Keratinocyte (primary cell): Measurements from ENCODE around the gene GRK1. TPM values are rescaled to one million over a fixed set of nuclear protein-coding genes. Genes with fewer than 3 reads are reported as not detected.

ENCODE experiments used
- DNase-seq: peaks from one replicate; pipeline ENCODE4 v3.0.0-alpha.2; 2011; ENCODE audit warnings: low read depth, missing footprints, low spot score
- FAIRE-seq: peaks from 2 replicates; lab custom pipeline; 2011; peaks lifted over from hg19 to GRCh38; lab: Jason Lieb, UNC
- H2AFZ ChIP-seq: 2 replicates; pipeline ENCODE4 v1.6.0; 2012; ENCODE audit warnings: low read length, control low read depth, inconsistent platforms; ENCODE audit not compliant: control insufficient read depth
- H3K27ac ChIP-seq: 2 replicates; pipeline ENCODE4 v1.5.1; 2011; ENCODE audit warnings: low read length; ENCODE audit not compliant: control insufficient read depth, insufficient read depth
- H3K27me3 ChIP-seq: 3 replicates; pipeline ENCODE4 v1.6.0; 2011; ENCODE audit warnings: low read length; ENCODE audit not compliant: control insufficient read depth, insufficient read depth; ENCODE audit errors: extremely low read depth
- H3K36me3 ChIP-seq, 2 experiments: 2 replicates in 1 of 2; 3 replicates in 1 of 2; pipeline ENCODE4 v1.5.1; 2011; ENCODE audit warnings: low read length in 2 of 2, mild to moderate bottlenecking in 1 of 2; ENCODE audit not compliant: control insufficient read depth in 2 of 2, insufficient read depth in 2 of 2; ENCODE audit errors: extremely low read depth in 1 of 2
- H3K4me1 ChIP-seq: 3 replicates; pipeline ENCODE4 v1.5.1; 2011; ENCODE audit warnings: low read length; ENCODE audit not compliant: control insufficient read depth, insufficient read depth; ENCODE audit errors: extremely low read depth
- H3K4me2 ChIP-seq: 3 replicates; pipeline ENCODE4 v1.6.0; 2011; ENCODE audit warnings: low read depth, low read length; ENCODE audit not compliant: control insufficient read depth, insufficient read depth; ENCODE audit errors: extremely low read depth
- H3K4me3 ChIP-seq, 3 experiments: fragments of 200-600 bp in 1 of 3; sonication (generic) in 1 of 3; 2 replicates in 2 of 3; 3 replicates in 1 of 3; pipeline ENCODE4 v1.5.1; 2011 to 2016; ENCODE audit warnings: low read length in 3 of 3, mild to moderate bottlenecking in 3 of 3, control low read depth in 2 of 3, inconsistent platforms in 1 of 3, low read depth in 1 of 3, mixed read lengths in 1 of 3, mixed run types in 1 of 3, moderate library complexity in 1 of 3; ENCODE audit not compliant: control insufficient read depth in 2 of 3, insufficient read depth in 2 of 3; ENCODE audit errors: extremely low read depth in 1 of 3
- H3K79me2 ChIP-seq: 2 replicates; pipeline ENCODE4 v1.6.0; 2012; ENCODE audit warnings: low read length; ENCODE audit not compliant: control insufficient read depth, insufficient read depth
- H3K9ac ChIP-seq: 3 replicates; pipeline ENCODE4 v1.6.0; 2011; ENCODE audit warnings: low read length; ENCODE audit not compliant: control insufficient read depth, insufficient read depth; ENCODE audit errors: extremely low read depth
- H3K9me1 ChIP-seq: 3 replicates; pipeline ENCODE4 v1.6.0; 2011; ENCODE audit warnings: low read length; ENCODE audit not compliant: control insufficient read depth, insufficient read depth; ENCODE audit errors: extremely low read depth
- H3K9me3 ChIP-seq: 2 replicates; pipeline ENCODE4 v1.5.1; 2012; ENCODE audit warnings: low read depth, low read length; ENCODE audit not compliant: control insufficient read depth
- H4K20me1 ChIP-seq: 3 replicates; pipeline ENCODE4 v1.6.0; 2011; ENCODE audit warnings: low read length; ENCODE audit not compliant: control insufficient read depth, insufficient read depth; ENCODE audit errors: extremely low read depth
- EZH2 ChIP-seq: IDR thresholded peaks from one replicate; pipeline ENCODE4 v1.6.1; 2012; ENCODE audit warnings: inconsistent platforms, mild to moderate bottlenecking, low read length, moderate library complexity
- dilution Hi-C: fragments of 300-500 bp; cut with MboI; formaldehyde crosslinking; loops from one replicate; pipeline ENCODE4 v1.7.0; 2020; ENCODE audit warnings: low sequenced_read_pairs; ENCODE audit not compliant: extremely low pct_ligation_motif_present
- polyA plus RNA-seq, 5 experiments: library from polyadenylated mRNA; depleted of rRNA in 3 of 5; stranded (reverse) in 3 of 5; stranded (forward) in 1 of 5; unstranded in 1 of 5; fragments of >200 nt; gene quantifications; 1 replicate in 1 of 5; 2 replicates in 3 of 5; 3 replicates in 1 of 5; pipeline versions ENCODE4 v1.2.1 to v1.2.3, GENCODE V29; 2011 to 2012; ENCODE audit warnings: missing spikeins in 2 of 5, low read depth in 1 of 5, low replicate concordance in 1 of 5
- TF ChIP-seq, protein P1 (sequence below), 3 experiments: IDR thresholded peaks in 1 of 3; conservative IDR thresholded peaks in 1 of 3; optimal IDR thresholded peaks in 1 of 3; 2 replicates in 2 of 3; 3 replicates in 1 of 3; pipeline versions ENCODE3 to v1.5.1; 2011; ENCODE audit warnings: low read length in 3 of 3, mild to moderate bottlenecking in 3 of 3, moderate library complexity in 2 of 3, control low read depth in 1 of 3, inconsistent platforms in 1 of 3; ENCODE audit not compliant: insufficient read depth in 2 of 3; ENCODE audit errors: extremely low read depth in 1 of 3

Gene GRK1
- polyA plus RNA-seq, 1 donor (not counting 4 experiments of a cell fraction or from before 2014, with no cell fraction given), result not detected

DNA sequence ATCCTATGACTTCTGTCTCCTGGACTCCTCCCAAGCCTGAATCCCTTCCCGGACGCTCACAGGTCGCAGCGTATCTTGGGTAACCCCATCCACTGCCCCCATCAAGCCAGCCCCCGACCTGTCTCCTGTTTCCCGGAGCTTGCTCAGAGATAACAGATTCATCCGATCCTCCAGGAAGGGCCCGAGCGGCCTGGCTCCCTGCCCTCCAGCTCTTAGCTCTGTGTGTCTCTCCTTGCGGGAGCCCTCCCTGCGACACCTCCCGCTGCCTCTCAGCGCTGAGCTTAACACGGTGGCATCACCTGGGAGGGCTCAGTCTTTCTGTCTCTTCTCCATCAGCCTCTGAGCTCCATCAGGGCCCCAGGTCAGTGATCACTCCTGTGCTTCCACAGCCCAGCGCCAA lies 87.7 kb downstream of the GRK1 start:
- Histone ChIP-seq H3K36me3 (no peaks in the 10 kb centered on the region), H3K9ac (no peak overlapping the region), H3K27ac (no peak overlapping the region), H3K9me3 (peaks cover 8% of the 10 kb centered on the region), H3K79me2 (no peaks in the 10 kb centered on the region), H3K27me3 (peaks cover 28% of the 10 kb centered on the region), H2AFZ (no peak overlapping the region), H3K4me1 (peaks cover 9% of the 10 kb centered on the region), H3K4me3 (no peak overlapping the region), H4K20me1 (no peaks in the 10 kb centered on the region), H3K9me1 (no peaks in the 10 kb centered on the region), H3K4me2 (no peak overlapping the region)
- TF ChIP-seq EZH2, result no peak
- TF ChIP-seq, protein P1, sequence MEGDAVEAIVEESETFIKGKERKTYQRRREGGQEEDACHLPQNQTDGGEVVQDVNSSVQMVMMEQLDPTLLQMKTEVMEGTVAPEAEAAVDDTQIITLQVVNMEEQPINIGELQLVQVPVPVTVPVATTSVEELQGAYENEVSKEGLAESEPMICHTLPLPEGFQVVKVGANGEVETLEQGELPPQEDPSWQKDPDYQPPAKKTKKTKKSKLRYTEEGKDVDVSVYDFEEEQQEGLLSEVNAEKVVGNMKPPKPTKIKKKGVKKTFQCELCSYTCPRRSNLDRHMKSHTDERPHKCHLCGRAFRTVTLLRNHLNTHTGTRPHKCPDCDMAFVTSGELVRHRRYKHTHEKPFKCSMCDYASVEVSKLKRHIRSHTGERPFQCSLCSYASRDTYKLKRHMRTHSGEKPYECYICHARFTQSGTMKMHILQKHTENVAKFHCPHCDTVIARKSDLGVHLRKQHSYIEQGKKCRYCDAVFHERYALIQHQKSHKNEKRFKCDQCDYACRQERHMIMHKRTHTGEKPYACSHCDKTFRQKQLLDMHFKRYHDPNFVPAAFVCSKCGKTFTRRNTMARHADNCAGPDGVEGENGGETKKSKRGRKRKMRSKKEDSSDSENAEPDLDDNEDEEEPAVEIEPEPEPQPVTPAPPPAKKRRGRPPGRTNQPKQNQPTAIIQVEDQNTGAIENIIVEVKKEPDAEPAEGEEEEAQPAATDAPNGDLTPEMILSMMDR (optimal IDR thresholded peaks at IDR 0.05 in 1 of 3, IDR thresholded peaks at IDR 0.05 in 1 of 3, conservative IDR thresholded peaks at IDR 0.05 in 1 of 3; ENCODE audit: extremely low read depth in 1 of 3, insufficient read depth in 2 of 3, low read length in 3 of 3), result no peak
- no peak for DNase-seq
- FAIRE-seq, result no peak
- dilution Hi-C loops, result no loop called here

DNA sequence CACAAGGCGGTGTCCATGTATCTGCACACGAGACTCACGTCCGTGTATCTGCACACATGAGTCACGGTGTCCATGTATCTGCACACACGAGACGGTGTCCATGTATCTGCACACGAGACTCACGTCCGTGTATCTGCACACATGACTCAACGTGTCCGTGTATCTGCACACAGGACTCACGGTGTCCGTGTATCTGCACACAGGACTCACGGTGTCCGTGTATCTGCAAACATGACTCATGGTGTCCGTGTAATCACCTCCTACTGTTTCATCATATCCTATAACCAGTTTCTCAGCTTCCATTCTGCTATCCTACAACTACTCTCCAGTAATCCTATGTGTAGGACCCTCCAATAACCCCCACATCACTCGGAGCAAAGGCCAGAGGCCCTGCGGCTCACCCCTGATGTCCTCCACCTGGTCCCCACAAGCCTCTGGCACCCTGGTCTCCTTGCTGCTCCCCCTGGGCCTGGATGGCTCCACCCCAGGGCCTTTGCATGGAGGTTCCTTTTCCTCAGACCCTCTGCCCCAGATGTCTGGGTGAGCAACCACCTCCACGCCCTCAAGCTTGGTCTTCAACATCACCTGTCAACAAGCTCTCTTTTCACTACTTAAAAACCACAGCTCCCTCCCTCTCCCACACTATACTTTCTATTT lies 89.5 kb downstream of the GRK1 start:
- H4K20me1 ChIP-seq, result no peaks in the 10 kb centered on the region
- H3K27me3 ChIP-seq, result peaks cover 47% of the 10 kb centered on the region
- H3K36me3 ChIP-seq, result no peaks in the 10 kb centered on the region
- no peak overlapping the region for H2AFZ ChIP-seq
- H3K4me1 ChIP-seq, result peaks cover 12% of the 10 kb centered on the region
- no peaks in the 10 kb centered on the region for H3K79me2 ChIP-seq
- FAIRE-seq (no peak), DNase-seq (no peak)
- dilution Hi-C loops, result no loop called here
- no peak overlapping the region for H3K4me3 ChIP-seq
- H3K9me1 ChIP-seq, result no peaks in the 10 kb centered on the region
- H3K27ac ChIP-seq, result no peak overlapping the region
- TF ChIP-seq, protein P1 (optimal IDR thresholded peaks at IDR 0.05 in 1 of 3, IDR thresholded peaks at IDR 0.05 in 1 of 3, conservative IDR thresholded peaks at IDR 0.05 in 1 of 3; ENCODE audit: extremely low read depth in 1 of 3, insufficient read depth in 2 of 3, low read length in 3 of 3), result no peak
- TF ChIP-seq EZH2, result no peak
- H3K9me3 ChIP-seq, result no peaks in the 10 kb centered on the region
- H3K4me2 ChIP-seq, result no peak overlapping the region
- no peak overlapping the region for H3K9ac ChIP-seq
